OCI-LY1 (cell line): Measurements from ENCODE around the gene FBXO9.

Experiments
- EZH2 ChIP-seq: fragments of 200-600 bp; sonication (generic), shearing (Covaris generic); IDR thresholded peaks from 2 replicates; pipeline ENCODE4 v1.8.0; 2017; ENCODE audit warnings: borderline replicate concordance, mixed run types, mild to moderate bottlenecking, antibody characterized with exemption, low read length, moderate library complexity, mixed read lengths
- TF ChIP-seq, protein P1 (sequence below): fragments of 200-600 bp; sonication (generic), shearing (Covaris generic); IDR thresholded peaks from 2 replicates; pipeline ENCODE4 v1.5.1; 2017; ENCODE audit warnings: mild to moderate bottlenecking, antibody characterized with exemption, low read length, moderate library complexity, mixed read lengths

GRCh38 chr6:53148684-53149083 lies 83.5 kb downstream of the FBXO9 start, which contains the start of gene GCM1:
- TF ChIP-seq, protein P1, sequence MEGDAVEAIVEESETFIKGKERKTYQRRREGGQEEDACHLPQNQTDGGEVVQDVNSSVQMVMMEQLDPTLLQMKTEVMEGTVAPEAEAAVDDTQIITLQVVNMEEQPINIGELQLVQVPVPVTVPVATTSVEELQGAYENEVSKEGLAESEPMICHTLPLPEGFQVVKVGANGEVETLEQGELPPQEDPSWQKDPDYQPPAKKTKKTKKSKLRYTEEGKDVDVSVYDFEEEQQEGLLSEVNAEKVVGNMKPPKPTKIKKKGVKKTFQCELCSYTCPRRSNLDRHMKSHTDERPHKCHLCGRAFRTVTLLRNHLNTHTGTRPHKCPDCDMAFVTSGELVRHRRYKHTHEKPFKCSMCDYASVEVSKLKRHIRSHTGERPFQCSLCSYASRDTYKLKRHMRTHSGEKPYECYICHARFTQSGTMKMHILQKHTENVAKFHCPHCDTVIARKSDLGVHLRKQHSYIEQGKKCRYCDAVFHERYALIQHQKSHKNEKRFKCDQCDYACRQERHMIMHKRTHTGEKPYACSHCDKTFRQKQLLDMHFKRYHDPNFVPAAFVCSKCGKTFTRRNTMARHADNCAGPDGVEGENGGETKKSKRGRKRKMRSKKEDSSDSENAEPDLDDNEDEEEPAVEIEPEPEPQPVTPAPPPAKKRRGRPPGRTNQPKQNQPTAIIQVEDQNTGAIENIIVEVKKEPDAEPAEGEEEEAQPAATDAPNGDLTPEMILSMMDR: no peak
- no peak for TF ChIP-seq EZH2
